HFFc6 (cell line): ENCODE results near the gene RASA1. TPM values are rescaled to one million over a fixed set of nuclear protein-coding genes. Genes with fewer than 3 reads are reported as not detected.
A peak's percentile ranks its signal among the peaks of the same experiment; 100 is the strongest.
"Not testable (repeated sequence)": the region's sequence is repeated elsewhere in the genome, so short reads cannot be mapped to it uniquely, and the experiment has no call there.

Source experiments
- DNase-seq: peaks from one replicate; pipeline ENCODE4 v3.0.0-alpha.2; 2018
- H3K27ac Mint-ChIP-seq: 2 replicates; pipeline ENCODE4 v1.8.0; 2020; ENCODE audit warnings: mild to moderate bottlenecking, mixed read lengths
- H3K27me3 Mint-ChIP-seq: 2 replicates; pipeline ENCODE4 v1.8.0; 2021; ENCODE audit warnings: mild to moderate bottlenecking, moderate library complexity, mixed read lengths; ENCODE audit not compliant: insufficient read depth
- H3K36me3 Mint-ChIP-seq: 2 replicates; pipeline ENCODE4 v1.8.0; 2021; ENCODE audit warnings: low read depth, mixed read lengths
- H3K4me1 Mint-ChIP-seq: 2 replicates; pipeline ENCODE4 v1.8.0; 2020; ENCODE audit warnings: low read depth, mixed read lengths
- H3K4me3 Mint-ChIP-seq: 2 replicates; pipeline ENCODE4 v1.8.0; 2020; ENCODE audit warnings: mild to moderate bottlenecking, moderate library complexity, mixed read lengths
- H3K9me3 Mint-ChIP-seq: 2 replicates; pipeline ENCODE4 v1.8.0; 2020; ENCODE audit warnings: mild to moderate bottlenecking, mixed read lengths
- total RNA-seq, 6 experiments: library from RNA; stranded (reverse); fragmentation: NEBNext Ultra II Directional; extraction: Animal tissue kit (Norgen Biotek cat#: 25700); gene quantifications; 2 replicates in 1 of 6; 3 replicates in 5 of 6; pipeline ENCODE4 v1.2.3, GENCODE V29; 2021
- TF ChIP-seq, protein P1 (sequence below): fragments of 200-600 bp; sonication (generic); IDR thresholded peaks from 2 replicates; pipeline ENCODE4 v1.5.0; 2021; ENCODE audit warnings: antibody characterized with exemption, mild to moderate bottlenecking

Gene RASA1
- total RNA-seq, 6 experiments from 2014 or later = 61.6 to 89.8 (median 64.9) TPM

DNA sequence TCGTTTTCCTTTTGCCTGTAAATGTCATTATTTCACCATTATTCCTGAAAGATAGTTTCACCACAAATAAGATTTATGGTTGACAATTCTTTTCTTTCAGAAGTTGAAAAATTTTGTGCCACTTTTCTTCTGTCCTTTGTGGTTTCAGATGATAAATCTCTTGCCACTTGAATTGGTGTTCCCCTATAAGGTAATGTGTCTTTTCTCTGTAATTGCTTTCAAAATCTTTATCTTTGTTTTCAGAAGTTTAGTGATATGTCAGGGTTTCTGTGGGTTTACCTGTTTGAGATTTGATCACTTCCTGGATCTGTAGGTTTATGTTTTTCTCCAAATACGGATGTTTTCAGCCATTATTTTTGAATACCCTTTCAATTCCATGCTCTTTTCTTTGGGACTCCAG lies 14.6 kb downstream of the RASA1 start:
- Mint-ChIP-seq H3K4me3 (no peak overlapping the region), H3K27ac (peak overlapping the region; percentile 30; the same call in 1 of the 2 replicates)

DNA sequence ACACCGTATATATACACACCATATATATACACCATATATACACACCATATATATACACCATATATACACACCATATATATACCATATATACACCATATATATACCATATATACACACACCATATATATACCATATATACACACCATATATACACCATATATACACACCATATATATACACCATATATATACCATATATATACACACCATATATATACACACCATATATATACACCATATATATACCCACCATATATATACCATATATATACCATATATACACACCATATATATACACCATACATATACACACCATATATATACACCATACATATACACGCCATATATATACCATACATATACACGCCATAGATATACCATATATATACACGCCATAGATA lies 19.6 kb downstream of the RASA1 start:
- not testable (repeated sequence) for H3K4me3 Mint-ChIP-seq, H3K9me3 Mint-ChIP-seq, H3K27ac Mint-ChIP-seq, DNase-seq, H3K27me3 Mint-ChIP-seq
- peaks cover 45% of the 10 kb centered on the region for H3K36me3 Mint-ChIP-seq
- H3K4me1 Mint-ChIP-seq = peaks cover 44% of the 10 kb centered on the region

More for the DNA sequence above, 14.6 kb downstream of the RASA1 start:
- DNase-seq = no peak
- H3K27me3 Mint-ChIP-seq = no peaks in the 10 kb centered on the region; the same call in 1 of the 2 replicates
- peaks cover 50% of the 10 kb centered on the region for H3K4me1 Mint-ChIP-seq
- peaks cover 34% of the 10 kb centered on the region for H3K36me3 Mint-ChIP-seq
- no peaks in the 10 kb centered on the region for H3K9me3 Mint-ChIP-seq
- TF ChIP-seq, protein P1, sequence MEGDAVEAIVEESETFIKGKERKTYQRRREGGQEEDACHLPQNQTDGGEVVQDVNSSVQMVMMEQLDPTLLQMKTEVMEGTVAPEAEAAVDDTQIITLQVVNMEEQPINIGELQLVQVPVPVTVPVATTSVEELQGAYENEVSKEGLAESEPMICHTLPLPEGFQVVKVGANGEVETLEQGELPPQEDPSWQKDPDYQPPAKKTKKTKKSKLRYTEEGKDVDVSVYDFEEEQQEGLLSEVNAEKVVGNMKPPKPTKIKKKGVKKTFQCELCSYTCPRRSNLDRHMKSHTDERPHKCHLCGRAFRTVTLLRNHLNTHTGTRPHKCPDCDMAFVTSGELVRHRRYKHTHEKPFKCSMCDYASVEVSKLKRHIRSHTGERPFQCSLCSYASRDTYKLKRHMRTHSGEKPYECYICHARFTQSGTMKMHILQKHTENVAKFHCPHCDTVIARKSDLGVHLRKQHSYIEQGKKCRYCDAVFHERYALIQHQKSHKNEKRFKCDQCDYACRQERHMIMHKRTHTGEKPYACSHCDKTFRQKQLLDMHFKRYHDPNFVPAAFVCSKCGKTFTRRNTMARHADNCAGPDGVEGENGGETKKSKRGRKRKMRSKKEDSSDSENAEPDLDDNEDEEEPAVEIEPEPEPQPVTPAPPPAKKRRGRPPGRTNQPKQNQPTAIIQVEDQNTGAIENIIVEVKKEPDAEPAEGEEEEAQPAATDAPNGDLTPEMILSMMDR = no peak

DNA sequence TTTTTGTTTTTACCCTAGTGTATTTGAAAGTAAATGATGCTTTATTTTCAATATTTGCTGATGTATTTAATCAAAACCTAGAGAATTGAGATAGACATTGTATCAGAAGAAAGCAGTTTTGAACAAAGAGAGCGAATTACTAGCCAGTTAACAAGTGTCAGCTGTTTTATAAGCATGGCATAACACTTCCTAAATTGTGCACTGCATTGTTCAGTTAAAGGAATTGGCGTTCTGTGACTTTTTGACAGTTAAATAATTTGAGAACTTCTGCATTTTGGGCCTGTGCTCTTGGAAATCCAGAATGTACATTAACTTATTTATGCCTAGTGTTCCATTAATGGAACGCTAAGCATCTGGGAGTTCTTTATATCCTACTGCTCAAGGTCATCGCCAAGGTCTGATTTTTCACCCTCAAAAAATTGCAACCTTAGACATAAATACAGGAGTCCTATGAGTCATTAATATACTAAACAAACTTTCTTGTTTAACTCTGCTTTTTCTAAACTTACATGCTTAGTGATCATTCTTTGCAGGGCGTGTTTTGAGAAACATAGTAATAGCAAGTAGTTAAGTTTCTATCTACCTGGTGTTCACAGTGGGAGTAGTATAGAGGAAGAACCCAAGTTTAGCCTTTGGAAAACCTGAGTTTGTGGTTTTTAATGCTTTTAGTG lies 31.1 kb downstream of the RASA1 start:
- H3K4me1 Mint-ChIP-seq = peaks cover 96% of the 10 kb centered on the region
- H3K27me3 Mint-ChIP-seq = no peaks in the 10 kb centered on the region; the same call in 1 of the 2 replicates
- peak overlapping the region; percentile 32 for H3K27ac Mint-ChIP-seq
- TF ChIP-seq, protein P1 = no peak
- no peaks in the 10 kb centered on the region for H3K9me3 Mint-ChIP-seq
- H3K4me3 Mint-ChIP-seq = peak overlapping the region; percentile 15; the same call in 1 of the 2 replicates
- peaks cover 40% of the 10 kb centered on the region for H3K36me3 Mint-ChIP-seq
- no peak for DNase-seq

DNA sequence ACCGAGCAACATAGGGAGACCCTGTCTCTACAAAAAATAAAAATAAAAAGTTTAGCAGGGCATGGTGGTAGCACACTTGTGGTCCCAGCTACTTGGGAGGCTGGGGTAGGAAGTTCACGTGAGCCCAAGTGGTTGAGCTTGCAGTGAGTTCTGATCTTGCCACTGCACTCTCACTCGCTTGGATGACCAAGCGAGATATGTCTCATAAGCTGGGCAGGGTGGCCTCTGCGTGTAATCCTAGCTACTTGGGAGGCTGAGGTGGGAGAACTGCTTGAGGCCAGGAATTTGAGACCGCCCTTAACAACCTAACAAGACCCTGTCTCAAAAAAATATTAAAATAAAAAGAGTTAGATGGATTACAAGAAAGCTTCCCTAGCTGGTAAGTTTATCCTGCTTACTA lies 32.5 kb downstream of the RASA1 start:
- TF ChIP-seq, protein P1 = no peak
- peak overlapping the region; percentile 26; the same call in 1 of the 2 replicates for H3K4me3 Mint-ChIP-seq
- H3K36me3 Mint-ChIP-seq = peaks cover 43% of the 10 kb centered on the region
- H3K27me3 Mint-ChIP-seq = no peaks in the 10 kb centered on the region; the same call in 1 of the 2 replicates
- H3K9me3 Mint-ChIP-seq = no peaks in the 10 kb centered on the region
- peaks cover 96% of the 10 kb centered on the region for H3K4me1 Mint-ChIP-seq
- no peak for DNase-seq
- peak overlapping the region; percentile 45 for H3K27ac Mint-ChIP-seq

DNA sequence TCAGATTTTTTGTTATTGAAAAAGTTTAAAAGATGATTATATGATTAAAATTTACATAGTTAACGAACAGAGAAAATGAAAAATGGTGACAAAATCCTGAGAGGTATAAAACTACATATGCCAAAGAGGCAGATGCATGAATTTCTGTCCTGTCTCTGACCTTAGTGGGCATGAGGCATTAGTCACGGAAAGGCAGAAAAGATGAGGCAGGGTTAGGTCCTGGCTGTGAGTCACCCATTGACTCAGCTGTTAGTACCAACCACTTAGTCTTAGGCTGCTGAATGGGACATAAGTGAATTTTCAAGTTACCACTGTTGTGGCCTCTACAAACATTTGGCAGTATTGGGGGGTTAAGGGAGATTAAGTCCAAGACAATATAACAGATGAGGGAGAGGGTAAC lies 33.1 kb downstream of the RASA1 start:
- peaks cover 3% of the 10 kb centered on the region; the same call in 1 of the 2 replicates for H3K9me3 Mint-ChIP-seq
- H3K4me1 Mint-ChIP-seq = peaks cover 99% of the 10 kb centered on the region
- no peaks in the 10 kb centered on the region; the same call in 1 of the 2 replicates for H3K27me3 Mint-ChIP-seq
- H3K36me3 Mint-ChIP-seq = peaks cover 48% of the 10 kb centered on the region
- TF ChIP-seq, protein P1 = no peak
- DNase-seq = peak; percentile 90
- H3K4me3 Mint-ChIP-seq = peak overlapping the region; percentile 18; the same call in 1 of the 2 replicates
- H3K27ac Mint-ChIP-seq = peak overlapping the region; percentile 70

DNA sequence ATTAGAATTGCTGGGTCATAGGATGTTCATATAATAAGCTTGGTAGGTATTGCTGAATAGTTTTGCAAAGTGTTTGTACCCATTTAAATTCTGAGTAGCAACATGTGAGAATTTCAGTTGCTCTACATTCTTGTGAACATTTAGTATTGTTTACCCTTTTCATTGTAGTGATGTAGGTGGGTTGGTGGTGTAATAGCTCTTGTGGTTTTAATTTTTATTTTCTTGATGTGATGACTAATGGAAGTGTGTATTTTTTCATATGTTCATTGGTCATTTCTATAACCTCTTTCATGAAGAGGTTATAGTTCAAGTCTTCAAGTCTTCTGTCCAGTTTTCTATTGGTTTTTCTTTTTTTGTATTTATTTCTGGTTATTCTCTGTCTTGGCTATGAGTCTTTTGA lies 34.4 kb downstream of the RASA1 start:
- H3K4me3 Mint-ChIP-seq = 0 out of 2 replicates have a peak overlapping the region, but pooled peaks have one; percentile 9
- peaks cover 94% of the 10 kb centered on the region for H3K4me1 Mint-ChIP-seq
- H3K27me3 Mint-ChIP-seq = no peaks in the 10 kb centered on the region; the same call in none of the 2 replicates
- TF ChIP-seq, protein P1 = no peak
- DNase-seq = no peak
- peaks cover 5% of the 10 kb centered on the region; the same call in 1 of the 2 replicates for H3K9me3 Mint-ChIP-seq
- peaks cover 49% of the 10 kb centered on the region for H3K36me3 Mint-ChIP-seq
- peak overlapping the region; percentile 70 for H3K27ac Mint-ChIP-seq
